Skeletal muscle tissue (tissue), 4 donors: ENCODE results near the gene TLR3. TPM values are rescaled to one million over a fixed set of nuclear protein-coding genes. Genes with fewer than 3 reads are reported as not detected.
"Not testable (repeated sequence)": the region's sequence is repeated elsewhere in the genome, so short reads cannot be mapped to it uniquely, and the experiment has no call there.

Experiments
- H3K27ac ChIP-seq: one replicate; pipeline ENCODE4 v1.7.0; 2013; ENCODE audit warnings: mild to moderate bottlenecking, low read depth, low read length, inconsistent platforms
- H3K27me3 ChIP-seq, 3 donors: one replicate each; pipeline ENCODE4 v1.7.0; 2013; ENCODE audit warnings: low read length in 3 of 3; ENCODE audit not compliant: control insufficient read depth in 3 of 3, insufficient read depth in 3 of 3
- H3K36me3 ChIP-seq, 3 donors: one replicate each; pipeline ENCODE4 v1.7.0; 2013; ENCODE audit warnings: low read length in 3 of 3; ENCODE audit not compliant: control insufficient read depth in 3 of 3, insufficient read depth in 3 of 3
- H3K4me1 ChIP-seq, 3 donors: one replicate each; pipeline ENCODE4 v1.7.0; 2013; ENCODE audit warnings: low read length in 3 of 3, mild to moderate bottlenecking in 3 of 3; ENCODE audit not compliant: control insufficient read depth in 3 of 3, insufficient read depth in 3 of 3
- H3K4me3 ChIP-seq, 3 donors: one replicate each; pipeline ENCODE4 v1.7.0; 2013; ENCODE audit warnings: low read length in 3 of 3
- H3K9ac ChIP-seq, 3 donors: one replicate each; pipeline ENCODE4 v1.7.0; 2013; ENCODE audit warnings: low read length in 3 of 3, mild to moderate bottlenecking in 3 of 3, moderate library complexity in 2 of 3, low read depth in 1 of 3
- H3K9me3 ChIP-seq, 3 donors: one replicate each; pipeline ENCODE4 v1.7.0; 2013; ENCODE audit warnings: low read length in 3 of 3; ENCODE audit not compliant: control insufficient read depth in 3 of 3
- total RNA-seq: library from RNA; depleted of rRNA; stranded (reverse); fragments of >200 nt; gene quantifications from one replicate; pipeline ENCODE4 v1.2.3, GENCODE V29; 2014
- donor health status: Osteomylitis.

Gene TLR3
- total RNA-seq, 1 donor from 2014 or later: 1.0 TPM

GRCh38 chr4:186029571-186030398 is 39.2 kb upstream of the TLR3 start:
- Histone ChIP-seq H3K27me3 (no peaks in the 10 kb centered on the region), H3K9me3 (peaks cover 0 to 2% (median 0%) of the 10 kb centered on the region in 3 donors), H3K36me3 (no peaks in the 10 kb centered on the region), H3K9ac (peak overlapping the region; percentile 43 to 78 (median 75)), H3K27ac (peak overlapping the region; percentile 62), H3K4me3 (peak overlapping the region; percentile 52 to 66 (median 59)), H3K4me1 (peaks cover 22 to 25% (median 25%) of the 10 kb centered on the region in 3 donors)

DNA sequence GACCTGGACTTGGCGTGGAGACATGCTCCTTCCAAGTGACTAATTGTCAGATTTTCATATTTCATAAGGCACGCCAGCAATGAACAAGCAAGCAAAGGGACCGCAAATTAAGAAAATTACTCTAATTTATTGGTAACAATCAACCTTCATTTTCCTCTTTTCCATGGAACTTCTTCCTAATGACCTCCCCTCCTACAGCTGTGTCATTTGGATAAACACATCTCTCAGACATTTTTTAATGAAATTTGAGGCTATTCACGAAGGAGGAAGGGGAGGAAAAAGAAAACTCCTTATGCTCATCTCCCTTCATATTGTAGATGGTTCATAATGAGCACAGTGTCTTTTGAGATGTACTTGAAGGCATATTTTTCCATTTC is 38.6 kb upstream of the TLR3 start:
- Histone ChIP-seq H3K27me3 (no peaks in the 10 kb centered on the region), H3K4me3 (peak overlapping the region; percentile 52 to 66 (median 59)), H3K9me3 (no peaks in the 10 kb centered on the region), H3K9ac (peak overlapping the region; percentile 43 to 78 (median 75)), H3K4me1 (peaks cover 22 to 25% (median 25%) of the 10 kb centered on the region in 3 donors), H3K27ac (peak overlapping the region; percentile 62), H3K36me3 (no peaks in the 10 kb centered on the region)

DNA sequence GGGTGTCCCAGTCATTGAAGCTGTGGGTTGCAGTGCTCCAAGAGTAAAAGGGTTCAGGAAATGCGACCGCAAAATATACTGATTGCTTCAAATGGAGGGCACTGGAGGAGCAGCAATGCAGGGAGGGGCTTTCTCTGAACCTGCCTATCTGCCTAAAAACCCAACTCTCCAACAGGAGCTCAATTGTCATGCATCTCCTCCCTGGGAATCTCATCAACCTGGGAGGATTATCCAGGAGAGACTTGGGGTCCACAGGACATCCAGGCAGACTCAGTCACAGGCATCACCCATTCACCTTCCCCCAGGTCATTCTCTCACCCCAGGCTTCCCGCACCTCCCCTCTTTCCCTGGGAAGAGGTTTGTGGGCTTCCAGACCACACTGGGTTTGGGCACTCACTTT is 38.2 kb upstream of the TLR3 start:
- Histone ChIP-seq H3K36me3 (no peaks in the 10 kb centered on the region), H3K4me1 (peaks cover 22 to 25% (median 25%) of the 10 kb centered on the region in 3 donors), H3K4me3 (peak overlapping the region in 1 of 3 donors; percentile 66), H3K27me3 (no peaks in the 10 kb centered on the region), H3K9ac (no peak overlapping the region), H3K9me3 (no peaks in the 10 kb centered on the region), H3K27ac (peak overlapping the region; percentile 62)

GRCh38 chr4:186032259-186032658 is 36.7 kb upstream of the TLR3 start:
- Histone ChIP-seq H3K27ac (no peak overlapping the region), H3K36me3 (no peaks in the 10 kb centered on the region), H3K9me3 (no peaks in the 10 kb centered on the region), H3K4me1 (peaks cover 22 to 25% (median 25%) of the 10 kb centered on the region in 3 donors), H3K27me3 (no peaks in the 10 kb centered on the region), H3K4me3 (no peak overlapping the region), H3K9ac (no peak overlapping the region)

DNA sequence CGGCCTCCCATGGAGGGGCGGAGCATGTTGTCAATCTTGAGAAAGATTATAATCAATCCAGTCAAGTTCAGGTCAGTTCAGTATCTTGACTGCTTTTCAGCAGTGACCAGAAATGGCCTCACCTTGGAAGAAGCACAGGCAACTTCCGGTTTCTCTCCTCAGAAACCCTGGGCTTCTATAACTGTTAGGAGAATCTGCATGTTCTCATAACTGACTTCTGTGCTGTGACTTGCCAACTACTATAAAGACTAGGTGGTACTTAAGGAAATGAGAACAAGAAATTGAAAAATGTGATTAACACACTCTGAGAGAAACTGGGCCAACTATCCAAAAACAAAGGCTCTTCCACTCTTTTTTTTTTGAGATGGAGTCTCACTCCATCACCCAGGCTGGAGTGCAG is 35.9 kb upstream of the TLR3 start:
- Histone ChIP-seq H3K27ac (no peak overlapping the region), H3K4me1 (peaks cover 24 to 30% (median 25%) of the 10 kb centered on the region in 3 donors), H3K27me3 (no peaks in the 10 kb centered on the region), H3K9me3 (no peaks in the 10 kb centered on the region), H3K9ac (no peak overlapping the region), H3K4me3 (no peak overlapping the region), H3K36me3 (no peaks in the 10 kb centered on the region)

- H3K9ac ChIP-seq, H3K27me3 ChIP-seq, H3K36me3 ChIP-seq, H3K4me3 ChIP-seq, H3K27ac ChIP-seq, H3K9me3 ChIP-seq: not testable (repeated sequence)
- H3K4me1 ChIP-seq: peaks cover 16 to 22% (median 17%) of the 10 kb centered on the region in 3 donors
Observed at GRCh38 chr4:186034613-186035012, 34.3 kb upstream of the TLR3 start.

DNA sequence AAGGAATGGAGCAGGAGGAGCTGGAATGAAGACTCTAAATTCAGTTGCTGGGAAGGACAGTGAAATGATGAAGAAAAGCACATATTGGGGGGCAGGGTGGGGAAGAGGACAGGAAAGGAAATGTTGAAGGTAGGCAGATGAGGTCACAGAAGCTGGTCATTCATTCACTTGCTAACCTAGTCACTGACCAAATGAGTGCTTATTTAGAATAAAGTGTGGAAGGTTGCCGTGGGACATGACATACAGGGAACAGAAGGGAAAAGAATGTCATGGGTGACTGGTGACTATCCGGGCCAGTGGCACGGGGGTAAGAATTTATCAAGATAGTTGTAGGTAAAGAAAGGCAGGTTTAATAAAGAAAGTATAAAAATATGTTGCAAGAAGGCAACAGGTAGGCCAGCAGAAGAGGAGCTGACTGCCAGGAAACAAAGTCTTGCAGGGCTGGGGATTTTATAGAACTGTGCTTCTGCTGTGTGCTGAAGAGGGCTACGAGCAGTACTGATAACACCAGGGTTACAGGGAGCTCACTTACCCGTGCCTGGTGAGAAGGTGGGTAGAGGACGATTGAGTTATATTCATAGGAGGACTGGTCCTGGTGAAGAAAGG is 31.9 kb upstream of the TLR3 start:
- H3K9me3 ChIP-seq: no peaks in the 10 kb centered on the region
- H3K36me3 ChIP-seq: no peaks in the 10 kb centered on the region
- no peak overlapping the region for H3K27ac ChIP-seq
- H3K4me1 ChIP-seq: peaks cover 0 to 5% (median 2%) of the 10 kb centered on the region in 3 donors
- no peaks in the 10 kb centered on the region for H3K27me3 ChIP-seq
- no peak overlapping the region for H3K4me3 ChIP-seq
- no peak overlapping the region for H3K9ac ChIP-seq

GRCh38 chr4:186037692-186038658 is 31.0 kb upstream of the TLR3 start:
- Histone ChIP-seq H3K9me3 (no peaks in the 10 kb centered on the region), H3K4me3 (no peak overlapping the region), H3K9ac (peak overlapping the region in 1 of 3 donors; percentile 33), H3K36me3 (no peaks in the 10 kb centered on the region), H3K27me3 (no peaks in the 10 kb centered on the region), H3K4me1 (peaks cover 0 to 5% (median 2%) of the 10 kb centered on the region in 3 donors), H3K27ac (no peak overlapping the region)

GRCh38 chr4:186039697-186040096 is 29.3 kb upstream of the TLR3 start:
- no peaks in the 10 kb centered on the region for H3K9me3 ChIP-seq
- peaks cover 0 to 5% (median 2%) of the 10 kb centered on the region in 3 donors for H3K4me1 ChIP-seq
- H3K27me3 ChIP-seq: no peaks in the 10 kb centered on the region
- no peak overlapping the region for H3K4me3 ChIP-seq
- H3K27ac ChIP-seq: no peak overlapping the region
- no peak overlapping the region for H3K9ac ChIP-seq
- H3K36me3 ChIP-seq: no peaks in the 10 kb centered on the region
